A172 (cell line): Measurements from ENCODE around the gene FRMD4B. TPM values are rescaled to one million over a fixed set of nuclear protein-coding genes. Genes with fewer than 3 reads are reported as not detected.
"Not testable (repeated sequence)": the region's sequence is repeated elsewhere in the genome, so short reads cannot be mapped to it uniquely, and the experiment has no call there.

Source experiments
- DNase-seq: peaks from one replicate; pipeline ENCODE4 v3.0.0-alpha.2; 2015; ENCODE audit warnings: low spot score
- total RNA-seq: library from RNA; depleted of rRNA; stranded (reverse); fragments of >200 nt; shearing (Covaris generic); gene quantifications from 2 replicates; pipeline ENCODE4 v1.2.3, GENCODE V29; 2014

FRMD4B gene
- total RNA-seq, 1 experiment from 2014 or later: 1.6 TPM

GRCh38 chr3:69244039-69244438, 141.8 kb downstream of the FRMD4B start:
- DNase-seq: no peak

GRCh38 chr3:69241769-69242168, 144.1 kb downstream of the FRMD4B start:
- DNase-seq: no peak

DNA sequence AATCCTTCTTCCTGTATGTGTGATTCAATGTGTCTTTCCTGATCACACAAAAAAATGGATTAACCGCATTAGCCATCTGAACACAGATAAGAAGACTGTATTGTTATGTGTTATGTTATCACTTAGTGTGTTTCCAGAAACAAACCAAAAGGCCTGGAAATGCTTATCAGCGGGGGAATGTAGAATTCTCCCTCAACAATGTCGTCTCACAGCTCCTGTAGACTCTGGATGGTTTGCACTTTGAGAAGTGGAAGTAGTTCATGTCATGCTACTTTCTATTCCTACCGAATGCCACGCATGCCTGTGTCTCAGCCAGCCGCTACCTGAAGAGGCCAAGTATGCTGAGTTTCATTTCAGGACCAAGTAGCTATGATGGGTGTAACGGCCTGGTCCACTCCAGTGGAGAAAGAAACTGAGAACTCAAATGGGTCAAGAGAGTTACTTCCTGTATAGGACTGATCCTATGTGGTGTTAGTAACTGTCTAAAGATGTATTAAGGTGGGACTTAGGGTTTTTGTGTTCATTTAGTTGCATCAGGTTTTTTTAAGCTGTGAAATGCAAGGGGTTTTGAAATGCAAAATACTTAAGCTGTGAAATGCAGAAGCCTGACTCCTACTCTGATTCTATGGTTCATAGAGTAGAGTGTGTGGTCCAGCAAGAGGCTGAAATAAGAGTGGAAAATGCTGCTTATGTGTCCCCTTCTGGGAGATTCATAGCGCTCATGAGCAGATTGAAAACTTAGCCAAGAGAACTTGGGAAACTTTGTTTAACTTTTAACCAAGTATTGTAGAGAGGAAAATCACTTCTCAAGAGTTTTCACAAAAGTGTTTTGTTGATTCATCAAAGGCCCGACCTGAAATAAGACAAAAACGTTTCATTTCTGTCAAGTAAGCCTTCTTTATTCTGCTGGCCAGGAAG, 145.0 kb downstream of the FRMD4B start:
- DNase-seq: no peak

- no peak for DNase-seq
Measured at GRCh38 chr3:69239063-69239462, 146.8 kb downstream of the FRMD4B start.

DNA sequence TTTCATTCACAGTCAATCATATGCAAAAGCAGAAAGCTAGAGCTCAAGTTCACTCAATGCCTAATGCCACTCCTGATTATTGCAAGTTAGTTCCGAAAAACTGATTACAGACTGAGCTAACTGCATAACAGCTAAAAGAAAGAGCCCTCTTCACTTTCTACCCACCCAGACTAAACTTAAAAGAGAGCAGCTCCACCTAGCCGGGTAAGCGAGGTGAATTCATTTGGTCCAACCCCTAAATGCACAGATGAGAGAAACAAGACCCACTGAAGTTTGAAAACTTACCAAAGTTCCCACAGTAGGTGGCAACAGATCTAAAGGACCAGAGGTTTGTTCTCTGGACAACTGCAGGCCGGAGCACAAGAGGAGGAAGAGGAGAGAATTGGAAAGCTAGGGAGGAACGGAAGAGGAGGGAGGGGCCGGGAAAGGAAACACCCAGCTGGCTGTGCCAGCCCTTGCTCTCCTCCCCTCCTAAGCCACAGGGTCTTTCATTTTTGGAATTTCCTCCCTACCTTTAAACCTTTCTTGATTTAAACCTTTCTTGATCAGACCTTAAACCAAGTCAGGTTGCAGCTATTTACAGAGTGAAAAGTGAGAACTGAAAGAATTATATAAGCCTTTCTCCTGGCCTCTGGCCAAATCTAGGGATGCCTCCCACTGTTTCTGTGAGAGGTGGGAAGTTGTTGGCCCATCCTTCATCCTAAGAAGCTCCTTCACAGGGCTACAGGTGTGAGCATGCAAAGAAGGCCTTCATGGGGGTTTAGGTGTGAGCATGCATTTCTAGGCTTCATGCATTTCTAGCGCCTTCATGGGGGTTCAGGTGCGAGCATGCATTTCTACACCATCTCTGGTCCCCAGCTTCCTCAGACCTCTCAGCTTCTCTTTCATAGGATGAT, 148.8 kb downstream of the FRMD4B start:
- DNase-seq: peak; percentile 16

DNA sequence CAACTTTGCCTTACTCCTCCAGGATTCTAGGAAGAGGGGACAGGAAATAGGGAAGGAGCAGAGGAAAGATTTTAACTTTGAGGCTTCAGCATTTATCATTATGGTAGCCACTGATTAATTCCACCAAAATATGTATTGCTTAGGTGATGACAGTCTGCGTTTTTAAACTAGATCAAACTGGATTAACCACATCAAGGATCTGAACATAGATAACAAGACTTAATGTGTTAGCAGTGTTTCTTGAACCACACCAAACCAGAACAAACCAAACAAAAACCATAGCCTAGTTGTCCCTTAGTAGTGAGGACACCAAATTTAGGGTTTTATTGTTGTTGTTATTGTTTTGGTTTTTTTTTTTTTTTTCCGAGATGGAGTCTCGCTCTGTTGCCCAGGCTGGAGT, 150.0 kb downstream of the FRMD4B start:
- DNase-seq: no peak

- not testable (repeated sequence) for DNase-seq
Measured at GRCh38 chr3:69235227-69235626, 150.7 kb downstream of the FRMD4B start.

DNA sequence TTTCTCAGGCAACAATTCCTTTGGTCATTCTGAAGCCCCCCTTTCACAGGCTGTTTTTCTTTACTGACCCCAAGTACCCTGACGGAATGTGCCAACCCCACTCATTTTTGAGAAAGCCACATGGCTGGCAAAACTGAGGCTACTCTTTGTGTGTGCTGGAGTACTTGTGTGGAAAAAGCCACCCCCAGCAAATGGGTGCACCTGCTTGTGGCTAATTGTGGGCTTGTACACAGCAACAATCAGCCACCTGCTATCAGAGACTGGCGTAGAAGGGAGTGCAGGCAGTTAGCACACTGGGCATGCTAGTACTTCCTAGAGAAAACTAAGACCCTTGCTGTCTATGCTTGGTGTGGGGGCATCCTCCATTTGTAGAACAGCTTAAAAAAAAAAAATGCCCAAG, 153.4 kb downstream of the FRMD4B start:
- DNase-seq: no peak

GRCh38 chr3:69231929-69232440, 153.9 kb downstream of the FRMD4B start:
- peak; percentile 71 for DNase-seq

DNA sequence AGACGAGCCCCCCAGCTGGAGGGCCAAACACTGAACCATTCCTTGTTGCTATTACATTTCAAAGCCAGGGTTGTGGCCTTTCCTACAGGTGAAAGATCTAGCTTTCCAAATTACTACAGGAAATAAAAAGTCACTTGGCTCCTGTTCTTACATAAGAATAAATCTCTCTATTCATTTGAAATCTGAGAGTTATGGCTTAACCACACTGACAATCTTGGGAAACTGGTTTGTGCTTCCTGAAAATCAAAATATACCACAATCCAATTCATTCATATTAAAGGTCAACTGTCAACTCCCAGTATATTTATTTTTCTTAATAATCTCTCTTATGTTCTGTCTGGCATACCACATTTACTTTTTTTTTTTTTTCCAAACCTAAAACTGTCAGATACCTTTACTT, 159.8 kb downstream of the FRMD4B start:
- DNase-seq: no peak

- DNase-seq: no peak
Measured at GRCh38 chr3:69219101-69219708, 166.7 kb downstream of the FRMD4B start.

DNA sequence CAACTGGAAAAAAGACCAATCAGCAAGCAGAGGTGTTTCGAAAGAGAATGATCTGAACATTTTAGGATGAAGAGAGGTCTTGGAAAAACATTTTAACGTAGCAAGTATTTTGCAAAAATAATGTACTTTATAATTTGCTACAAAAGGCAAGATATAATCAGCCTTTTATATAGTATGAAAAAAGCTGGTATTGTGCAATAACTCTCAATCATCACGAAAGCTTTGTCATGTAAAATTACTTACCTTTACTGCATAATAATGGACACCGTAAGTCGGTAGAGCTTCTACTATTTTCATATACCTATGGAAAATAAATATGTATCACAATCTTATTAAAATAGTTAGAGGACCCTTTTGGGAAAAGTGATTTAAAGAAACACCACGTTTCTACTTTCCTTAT, 167.8 kb downstream of the FRMD4B start:
- no peak for DNase-seq

GRCh38 chr3:69216981-69217380, 168.9 kb downstream of the FRMD4B start:
- DNase-seq: no peak

GRCh38 chr3:69214241-69214640, 171.6 kb downstream of the FRMD4B start:
- no peak for DNase-seq

GRCh38 chr3:69212411-69213160, 173.3 kb downstream of the FRMD4B start:
- peak; percentile 69 for DNase-seq

- DNase-seq: no peak
Measured at GRCh38 chr3:69210068-69210730, 175.7 kb downstream of the FRMD4B start.

- no peak for DNase-seq
Measured at GRCh38 chr3:69209413-69209812, 176.5 kb downstream of the FRMD4B start.

GRCh38 chr3:69207031-69207430, 178.9 kb downstream of the FRMD4B start:
- no peak for DNase-seq

DNA sequence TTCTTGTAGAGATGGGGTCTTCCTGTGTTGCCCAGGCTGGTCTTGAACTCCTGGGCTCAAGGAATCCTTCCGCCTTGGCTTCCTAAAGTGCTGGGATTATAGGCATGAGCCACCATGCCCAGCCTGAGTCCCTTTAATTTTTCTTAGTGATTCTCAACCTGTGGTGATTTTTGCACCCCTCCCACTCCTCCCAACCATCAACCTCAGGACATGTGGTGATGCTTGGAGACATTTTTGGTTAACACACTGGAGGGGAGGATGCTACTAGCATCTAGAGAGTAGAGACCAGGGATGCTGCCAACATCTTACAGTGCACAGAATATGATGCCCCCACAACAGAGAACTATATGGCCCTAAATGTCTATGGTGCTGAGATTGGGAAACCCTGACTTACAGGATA, 180.5 kb downstream of the FRMD4B start:
- DNase-seq: no peak

DNA sequence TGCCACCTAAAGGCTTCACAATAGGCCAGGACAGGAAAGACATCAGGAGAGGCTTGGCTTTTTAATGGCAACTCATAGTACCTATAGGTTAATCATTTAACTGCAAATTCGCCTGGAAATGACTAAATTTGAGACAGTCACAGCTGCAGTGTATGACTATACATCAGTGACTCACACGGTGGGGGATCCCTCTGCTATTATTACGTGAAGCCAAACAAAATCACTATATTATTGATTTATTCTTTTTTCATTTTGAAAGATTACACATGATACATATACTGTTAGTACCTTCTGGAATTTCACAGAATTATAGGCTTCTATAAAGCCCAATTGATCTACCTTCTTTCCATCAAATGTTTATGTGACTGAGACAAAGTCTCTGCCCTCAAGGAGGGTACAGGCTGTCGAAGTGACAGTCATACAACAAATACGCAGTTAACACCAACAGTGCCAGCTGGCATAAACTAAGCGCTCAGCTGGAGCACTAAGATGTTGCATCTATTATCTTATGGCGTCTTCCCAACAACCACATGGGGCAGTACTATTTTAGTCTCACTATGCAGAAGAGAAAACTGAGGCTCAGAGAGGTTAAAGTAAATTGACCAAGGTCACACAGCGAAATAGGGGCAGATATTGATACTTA, 181.5 kb downstream of the FRMD4B start:
- no peak for DNase-seq
